Measurements from ENCODE around the gene EHBP1L1. TPM values are rescaled to one million over a fixed set of nuclear protein-coding genes. Genes with fewer than 3 reads are reported as not detected.

The EHBP1L1 gene
- total and polyA plus RNA-seq, 4 donors = 1.1 to 120 (median 10.0) TPM

DNA sequence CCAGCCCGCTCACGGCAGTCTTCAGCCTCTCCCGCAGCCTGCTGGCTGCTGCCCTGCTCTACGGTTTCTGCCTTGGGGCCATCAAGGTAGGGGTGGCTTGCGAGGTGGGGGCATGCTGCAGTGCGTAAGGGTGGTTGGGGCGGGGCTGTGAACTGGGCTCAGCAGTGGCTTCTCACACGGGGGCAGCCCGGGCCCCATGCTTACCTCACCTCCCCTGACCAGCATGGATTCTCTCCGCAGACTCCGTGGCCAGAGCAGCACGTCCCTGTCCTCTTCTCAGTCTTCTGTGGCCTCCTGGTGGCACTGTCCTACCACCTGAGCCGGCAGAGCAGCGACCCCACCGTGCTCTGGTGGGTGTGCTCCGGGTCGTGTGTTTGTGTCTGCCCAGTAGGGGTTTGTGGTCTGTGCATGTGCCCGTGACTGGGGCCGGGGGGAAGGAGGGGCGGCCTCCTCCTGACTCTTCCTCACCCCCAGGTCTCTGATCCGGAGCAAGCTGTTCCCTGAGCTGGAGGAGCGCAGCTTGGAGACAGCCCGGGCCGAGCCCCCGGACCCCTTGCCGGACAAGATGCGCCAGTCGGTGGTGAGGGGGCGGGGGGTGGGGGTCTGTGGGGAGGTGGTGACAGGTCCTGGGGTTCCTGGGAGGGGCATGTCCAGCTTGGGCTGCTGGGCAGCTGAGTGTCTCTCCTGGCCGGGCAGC, 49.2 kb downstream of the EHBP1L1 start:
- Histone ChIP-seq H3K27me3 (ENCODE audit: control insufficient read depth in 4 of 4, insufficient read depth in 4 of 4, low read length in 3 of 4) (no peaks in the 10 kb centered on the region), H3K36me3 (ENCODE audit: control insufficient read depth in 4 of 4, insufficient read depth in 3 of 4, low read depth in 1 of 4, low read length in 3 of 4) (peaks cover 14 to 69% (median 18%) of the 10 kb centered on the region in 4 donors), H3K4me1 (ENCODE audit: control insufficient read depth in 4 of 4, insufficient read depth in 4 of 4, low read length in 3 of 4) (peaks cover 0 to 3% (median 1%) of the 10 kb centered on the region in 4 donors), H3K4me3 (ENCODE audit: low read depth in 1 of 3, low read length in 3 of 3) (no peak overlapping the region), H3K27ac (ENCODE audit: low read depth in 1 of 2, low read length in 2 of 2) (no peak overlapping the region), H3K9me3 (ENCODE audit: control insufficient read depth in 4 of 4, low read length in 3 of 4) (no peaks in the 10 kb centered on the region), H3K9ac (ENCODE audit: low read depth in 1 of 2, low read length in 2 of 2) (no peak overlapping the region)
- 93% methylated on average over 30 of the region's 30 CpGs for WGBS
- no peak for DNase-seq (ENCODE audit: low spot score)
- no peak for TF ChIP-seq NR2F2 (IDR thresholded peaks at IDR 0.05)
- no peak for TF ChIP-seq SP1 (IDR thresholded peaks at IDR 0.05)
- no peak for TF ChIP-seq RAD21 (IDR thresholded peaks at IDR 0.05)
- TF ChIP-seq, protein P1, sequence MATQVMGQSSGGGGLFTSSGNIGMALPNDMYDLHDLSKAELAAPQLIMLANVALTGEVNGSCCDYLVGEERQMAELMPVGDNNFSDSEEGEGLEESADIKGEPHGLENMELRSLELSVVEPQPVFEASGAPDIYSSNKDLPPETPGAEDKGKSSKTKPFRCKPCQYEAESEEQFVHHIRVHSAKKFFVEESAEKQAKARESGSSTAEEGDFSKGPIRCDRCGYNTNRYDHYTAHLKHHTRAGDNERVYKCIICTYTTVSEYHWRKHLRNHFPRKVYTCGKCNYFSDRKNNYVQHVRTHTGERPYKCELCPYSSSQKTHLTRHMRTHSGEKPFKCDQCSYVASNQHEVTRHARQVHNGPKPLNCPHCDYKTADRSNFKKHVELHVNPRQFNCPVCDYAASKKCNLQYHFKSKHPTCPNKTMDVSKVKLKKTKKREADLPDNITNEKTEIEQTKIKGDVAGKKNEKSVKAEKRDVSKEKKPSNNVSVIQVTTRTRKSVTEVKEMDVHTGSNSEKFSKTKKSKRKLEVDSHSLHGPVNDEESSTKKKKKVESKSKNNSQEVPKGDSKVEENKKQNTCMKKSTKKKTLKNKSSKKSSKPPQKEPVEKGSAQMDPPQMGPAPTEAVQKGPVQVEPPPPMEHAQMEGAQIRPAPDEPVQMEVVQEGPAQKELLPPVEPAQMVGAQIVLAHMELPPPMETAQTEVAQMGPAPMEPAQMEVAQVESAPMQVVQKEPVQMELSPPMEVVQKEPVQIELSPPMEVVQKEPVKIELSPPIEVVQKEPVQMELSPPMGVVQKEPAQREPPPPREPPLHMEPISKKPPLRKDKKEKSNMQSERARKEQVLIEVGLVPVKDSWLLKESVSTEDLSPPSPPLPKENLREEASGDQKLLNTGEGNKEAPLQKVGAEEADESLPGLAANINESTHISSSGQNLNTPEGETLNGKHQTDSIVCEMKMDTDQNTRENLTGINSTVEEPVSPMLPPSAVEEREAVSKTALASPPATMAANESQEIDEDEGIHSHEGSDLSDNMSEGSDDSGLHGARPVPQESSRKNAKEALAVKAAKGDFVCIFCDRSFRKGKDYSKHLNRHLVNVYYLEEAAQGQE (IDR thresholded peaks at IDR 0.05) = no peak
- TF ChIP-seq YY1 (IDR thresholded peaks at IDR 0.05) = no peak
- no peak for TF ChIP-seq GABPA (IDR thresholded peaks at IDR 0.05 in 1 of 2, conservative IDR thresholded peaks at IDR 0.05 in 1 of 2)
- TF ChIP-seq, protein P2, sequence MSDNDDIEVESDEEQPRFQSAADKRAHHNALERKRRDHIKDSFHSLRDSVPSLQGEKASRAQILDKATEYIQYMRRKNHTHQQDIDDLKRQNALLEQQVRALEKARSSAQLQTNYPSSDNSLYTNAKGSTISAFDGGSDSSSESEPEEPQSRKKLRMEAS (IDR thresholded peaks at IDR 0.05) = no peak
- TF ChIP-seq, protein P3, sequence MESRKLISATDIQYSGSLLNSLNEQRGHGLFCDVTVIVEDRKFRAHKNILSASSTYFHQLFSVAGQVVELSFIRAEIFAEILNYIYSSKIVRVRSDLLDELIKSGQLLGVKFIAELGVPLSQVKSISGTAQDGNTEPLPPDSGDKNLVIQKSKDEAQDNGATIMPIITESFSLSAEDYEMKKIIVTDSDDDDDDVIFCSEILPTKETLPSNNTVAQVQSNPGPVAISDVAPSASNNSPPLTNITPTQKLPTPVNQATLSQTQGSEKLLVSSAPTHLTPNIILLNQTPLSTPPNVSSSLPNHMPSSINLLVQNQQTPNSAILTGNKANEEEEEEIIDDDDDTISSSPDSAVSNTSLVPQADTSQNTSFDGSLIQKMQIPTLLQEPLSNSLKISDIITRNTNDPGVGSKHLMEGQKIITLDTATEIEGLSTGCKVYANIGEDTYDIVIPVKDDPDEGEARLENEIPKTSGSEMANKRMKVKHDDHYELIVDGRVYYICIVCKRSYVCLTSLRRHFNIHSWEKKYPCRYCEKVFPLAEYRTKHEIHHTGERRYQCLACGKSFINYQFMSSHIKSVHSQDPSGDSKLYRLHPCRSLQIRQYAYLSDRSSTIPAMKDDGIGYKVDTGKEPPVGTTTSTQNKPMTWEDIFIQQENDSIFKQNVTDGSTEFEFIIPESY (IDR thresholded peaks at IDR 0.05) = no peak
- no peak for TF ChIP-seq FOXA2 (IDR thresholded peaks at IDR 0.05)
- no peak for TF ChIP-seq FOXA1 (IDR thresholded peaks at IDR 0.05)
- TF ChIP-seq HNF4A (conservative IDR thresholded peaks at IDR 0.05) = no peak
- no peak for TF ChIP-seq EGR1 (IDR thresholded peaks at IDR 0.05; ENCODE audit: low read depth in 2 of 2)
- TF ChIP-seq RXRA (IDR thresholded peaks at IDR 0.05) = no peak

DNA sequence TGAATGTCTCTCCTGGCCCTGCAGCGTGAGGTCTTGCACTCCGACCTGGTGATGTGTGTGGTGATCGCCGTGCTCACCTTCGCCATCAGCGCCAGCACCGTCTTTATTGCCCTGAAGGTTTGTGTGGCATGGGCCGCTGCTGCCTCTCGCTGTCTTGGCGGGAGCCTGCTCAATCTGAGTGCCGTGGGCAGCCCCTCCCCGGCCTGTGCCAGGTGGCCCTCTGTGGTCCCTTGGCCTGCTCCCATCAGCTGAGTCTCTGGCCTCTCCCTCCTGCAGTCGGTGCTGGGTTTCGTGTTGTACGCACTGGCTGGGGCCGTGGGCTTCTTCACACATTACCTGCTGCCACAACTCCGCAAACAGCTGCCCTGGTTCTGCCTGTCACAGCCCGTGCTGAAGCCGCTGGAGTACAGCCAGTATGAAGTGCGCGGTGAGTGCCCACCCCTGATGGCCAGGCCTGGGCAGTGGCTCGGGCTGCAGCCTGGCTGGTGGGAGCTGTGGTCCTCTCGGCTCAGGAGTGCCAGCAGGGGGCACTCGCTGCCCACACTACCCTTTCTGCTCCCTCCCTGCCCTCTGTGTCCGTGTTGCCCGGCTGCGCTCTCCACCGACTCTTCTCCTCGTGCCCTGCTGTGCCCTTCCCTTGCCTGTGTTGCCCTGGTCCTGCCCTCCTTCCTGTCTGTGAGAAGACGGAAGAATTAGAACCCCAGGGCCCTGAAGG, 49.9 kb downstream of the EHBP1L1 start:
- no peaks in the 10 kb centered on the region for H3K27me3 ChIP-seq (ENCODE audit: control insufficient read depth in 4 of 4, insufficient read depth in 4 of 4, low read length in 3 of 4)
- DNase-seq (ENCODE audit: low spot score) = peak; percentile 78
- no peaks in the 10 kb centered on the region for H3K9me3 ChIP-seq (ENCODE audit: control insufficient read depth in 4 of 4, low read length in 3 of 4)
- TF ChIP-seq RAD21 (IDR thresholded peaks at IDR 0.05) (peak; percentile 77 to 86), EGR1 (IDR thresholded peaks at IDR 0.05; ENCODE audit: low read depth in 2 of 2) (no peak), TAF1 (conservative IDR thresholded peaks at IDR 0.05) (no peak)
- TF ChIP-seq, protein P4, sequence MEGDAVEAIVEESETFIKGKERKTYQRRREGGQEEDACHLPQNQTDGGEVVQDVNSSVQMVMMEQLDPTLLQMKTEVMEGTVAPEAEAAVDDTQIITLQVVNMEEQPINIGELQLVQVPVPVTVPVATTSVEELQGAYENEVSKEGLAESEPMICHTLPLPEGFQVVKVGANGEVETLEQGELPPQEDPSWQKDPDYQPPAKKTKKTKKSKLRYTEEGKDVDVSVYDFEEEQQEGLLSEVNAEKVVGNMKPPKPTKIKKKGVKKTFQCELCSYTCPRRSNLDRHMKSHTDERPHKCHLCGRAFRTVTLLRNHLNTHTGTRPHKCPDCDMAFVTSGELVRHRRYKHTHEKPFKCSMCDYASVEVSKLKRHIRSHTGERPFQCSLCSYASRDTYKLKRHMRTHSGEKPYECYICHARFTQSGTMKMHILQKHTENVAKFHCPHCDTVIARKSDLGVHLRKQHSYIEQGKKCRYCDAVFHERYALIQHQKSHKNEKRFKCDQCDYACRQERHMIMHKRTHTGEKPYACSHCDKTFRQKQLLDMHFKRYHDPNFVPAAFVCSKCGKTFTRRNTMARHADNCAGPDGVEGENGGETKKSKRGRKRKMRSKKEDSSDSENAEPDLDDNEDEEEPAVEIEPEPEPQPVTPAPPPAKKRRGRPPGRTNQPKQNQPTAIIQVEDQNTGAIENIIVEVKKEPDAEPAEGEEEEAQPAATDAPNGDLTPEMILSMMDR (IDR thresholded peaks at IDR 0.05; ENCODE audit: low read depth, low read length, missing input control) = peak; percentile 54
- H3K36me3 ChIP-seq (ENCODE audit: control insufficient read depth in 4 of 4, insufficient read depth in 3 of 4, low read depth in 1 of 4, low read length in 3 of 4) = peaks cover 19 to 75% (median 21%) of the 10 kb centered on the region in 4 donors
- H3K27ac ChIP-seq (ENCODE audit: low read depth in 1 of 2, low read length in 2 of 2) = no peak overlapping the region
- peaks cover 0 to 3% (median 1%) of the 10 kb centered on the region in 4 donors for H3K4me1 ChIP-seq (ENCODE audit: control insufficient read depth in 4 of 4, insufficient read depth in 4 of 4, low read length in 3 of 4)
- no peak overlapping the region for H3K9ac ChIP-seq (ENCODE audit: low read depth in 1 of 2, low read length in 2 of 2)
- H3K4me3 ChIP-seq (ENCODE audit: low read depth in 1 of 3, low read length in 3 of 3) = no peak overlapping the region
- WGBS = 71% methylated on average over 30 of the region's 30 CpGs

All from liver (tissue), 9 donors.